Caco-2 (cell line): ENCODE data around the gene HRH4. TPM values are rescaled to one million over a fixed set of nuclear protein-coding genes. Genes with fewer than 3 reads are reported as not detected.

Source experiments
- BruUV-seq: library from RNA; stranded (reverse); fragments of 400-500 nt; replicated peaks from 2 replicates; lab custom pipeline; 2021; lab: Mats Ljungman, UMichigan
- CTCF ChIA-PET: fragments of 300-600 bp; sonication (Branson Sonifier 250); formaldehyde crosslinking; loops from one replicate; lab custom pipeline; 2022; ENCODE audit warnings: antibody characterized with exemption; lab: Charles Lee
- POLR2A ChIA-PET: fragments of 300-600 bp; sonication (Branson Sonifier 250); formaldehyde crosslinking; loops from one replicate; lab custom pipeline; 2022; ENCODE audit warnings: antibody characterized with exemption; lab: Charles Lee
- DNase-seq, 2 experiments: peaks; one replicate each; pipeline versions ENCODE4 v3.0.0 to v3.0.0-alpha.2; 2020 to 2022
- H3K27me3 ChIP-seq: replicated peaks from 2 replicates; pipeline ENCODE4 v1.6.0; 2011; ENCODE audit warnings: low read length; ENCODE audit not compliant: control insufficient read depth, insufficient read depth
- H3K36me3 ChIP-seq: 2 replicates; pipeline ENCODE4 v1.5.1; 2011; ENCODE audit warnings: low read length; ENCODE audit not compliant: control insufficient read depth, insufficient read depth
- H3K4me1 ChIP-seq: fragments of 250-450 bp; sonication (Bioruptor Pico); 2 replicates; pipeline ENCODE4 v1.5.1; 2020; ENCODE audit warnings: mild to moderate bottlenecking
- H3K4me3 ChIP-seq: 2 replicates; pipeline ENCODE4 v1.5.1; 2011; ENCODE audit warnings: low read depth, mild to moderate bottlenecking, control low read depth, low read length
- H3K9me3 ChIP-seq: fragments of 250-450 bp; sonication (Bioruptor Pico); 2 replicates; pipeline ENCODE4 v1.5.1; 2020; ENCODE audit warnings: mild to moderate bottlenecking, moderate library complexity
- H3K27ac Mint-ChIP-seq: one replicate; pipeline ENCODE4 v1.8.0; 2022; ENCODE audit warnings: mixed read lengths; ENCODE audit not compliant: unreplicated experiment
- H3K27me3 Mint-ChIP-seq: one replicate; pipeline ENCODE4 v1.8.0; 2022; ENCODE audit warnings: mixed read lengths; ENCODE audit not compliant: insufficient read depth, unreplicated experiment
- H3K36me3 Mint-ChIP-seq: one replicate; pipeline ENCODE4 v1.8.0; 2022; ENCODE audit warnings: mild to moderate bottlenecking, mixed read lengths; ENCODE audit not compliant: insufficient read depth, unreplicated experiment
- H3K4me1 Mint-ChIP-seq: one replicate; pipeline ENCODE4 v1.8.0; 2022; ENCODE audit warnings: low read depth, mixed read lengths; ENCODE audit not compliant: unreplicated experiment
- H3K4me3 Mint-ChIP-seq: one replicate; pipeline ENCODE4 v1.8.0; 2022; ENCODE audit warnings: mild to moderate bottlenecking, moderate library complexity, mixed read lengths; ENCODE audit not compliant: unreplicated experiment
- H3K9me3 Mint-ChIP-seq: one replicate; pipeline ENCODE4 v1.8.0; 2022; ENCODE audit warnings: mixed read lengths; ENCODE audit not compliant: unreplicated experiment
- intact Hi-C: fragments of 100-400 bp; cut with micrococcal nuclease; formaldehyde crosslinking; loops from one replicate; pipeline ENCODE4 v1.10.0; 2022; ENCODE audit not compliant: unreplicated experiment
- total RNA-seq: library from RNA; stranded (reverse); gene quantifications from 2 replicates; pipeline ENCODE4 v1.2.3, GENCODE V29; 2022
- TF ChIP-seq, protein P1 (sequence below), 2 experiments: fragments of 200-600 bp in 1 of 2; IDR thresholded peaks; 1 replicate in 1 of 2; 2 replicates in 1 of 2; pipeline versions ENCODE4 v1.5.1 to v1.8.0; 2011 to 2022; ENCODE audit warnings: antibody characterized with exemption in 1 of 2, control low read depth in 1 of 2, inconsistent platforms in 1 of 2, low read depth in 1 of 2, low read length in 1 of 2, mild to moderate bottlenecking in 1 of 2, moderate library complexity in 1 of 2; ENCODE audit not compliant: insufficient read depth in 1 of 2, severe bottlenecking in 1 of 2, unreplicated experiment in 1 of 2

HRH4 gene
- total RNA-seq, 1 experiment from 2014 or later = not detected

DNA sequence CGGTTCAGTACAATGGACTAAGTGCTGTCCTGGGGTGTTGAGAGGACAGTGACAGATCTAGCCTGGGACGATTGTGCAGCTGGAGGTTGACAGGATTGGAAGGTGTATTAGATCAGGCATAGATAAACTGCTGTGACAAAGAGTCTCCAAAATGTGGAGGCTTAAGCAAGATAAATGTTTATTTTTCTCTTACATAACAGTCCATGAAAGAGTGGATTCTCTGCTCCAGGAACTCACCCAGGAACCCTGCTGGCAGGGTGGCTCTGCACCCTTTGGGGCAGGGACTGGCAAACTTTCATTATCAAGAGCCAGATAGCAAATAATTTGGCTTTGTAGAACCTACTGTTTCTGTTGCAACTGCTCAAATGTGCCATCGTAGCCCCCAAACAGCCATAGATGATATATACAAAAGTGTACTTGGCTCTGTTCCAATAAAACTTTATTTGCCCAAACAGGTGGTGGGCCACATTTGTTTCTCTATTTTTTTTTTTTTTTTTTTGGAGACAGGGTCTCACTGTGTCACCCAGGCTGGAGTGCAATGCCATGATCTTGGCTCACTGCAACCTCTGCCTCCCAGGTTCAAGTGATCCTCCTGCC, 9.7 kb downstream of the HRH4 start:
- CTCF ChIA-PET = no interaction called here

DNA sequence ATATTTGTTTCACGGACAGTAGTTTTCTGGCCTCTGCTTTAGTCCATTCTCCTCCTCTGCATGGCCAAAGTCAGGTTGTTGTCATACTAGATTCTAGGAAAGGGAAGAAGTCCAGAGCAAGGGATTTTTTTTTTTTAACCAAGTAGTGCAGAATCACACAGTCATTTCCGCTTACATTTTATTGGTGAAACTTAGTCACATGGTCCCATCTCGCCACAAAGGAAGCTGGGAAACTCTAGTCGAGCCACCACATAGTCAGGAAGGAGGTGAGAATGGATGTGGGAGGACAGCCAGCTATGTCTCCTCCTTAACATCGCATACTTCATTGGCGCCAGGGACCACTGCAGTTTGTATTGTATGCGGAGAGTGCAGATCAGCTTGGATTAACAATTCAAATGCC, 10.4 kb downstream of the HRH4 start:
- H3K4me1 Mint-ChIP-seq = no peaks in the 10 kb centered on the region
- H3K27me3 ChIP-seq = no peaks in the 10 kb centered on the region
- H3K4me3 Mint-ChIP-seq = no peak overlapping the region
- TF ChIP-seq, protein P1, sequence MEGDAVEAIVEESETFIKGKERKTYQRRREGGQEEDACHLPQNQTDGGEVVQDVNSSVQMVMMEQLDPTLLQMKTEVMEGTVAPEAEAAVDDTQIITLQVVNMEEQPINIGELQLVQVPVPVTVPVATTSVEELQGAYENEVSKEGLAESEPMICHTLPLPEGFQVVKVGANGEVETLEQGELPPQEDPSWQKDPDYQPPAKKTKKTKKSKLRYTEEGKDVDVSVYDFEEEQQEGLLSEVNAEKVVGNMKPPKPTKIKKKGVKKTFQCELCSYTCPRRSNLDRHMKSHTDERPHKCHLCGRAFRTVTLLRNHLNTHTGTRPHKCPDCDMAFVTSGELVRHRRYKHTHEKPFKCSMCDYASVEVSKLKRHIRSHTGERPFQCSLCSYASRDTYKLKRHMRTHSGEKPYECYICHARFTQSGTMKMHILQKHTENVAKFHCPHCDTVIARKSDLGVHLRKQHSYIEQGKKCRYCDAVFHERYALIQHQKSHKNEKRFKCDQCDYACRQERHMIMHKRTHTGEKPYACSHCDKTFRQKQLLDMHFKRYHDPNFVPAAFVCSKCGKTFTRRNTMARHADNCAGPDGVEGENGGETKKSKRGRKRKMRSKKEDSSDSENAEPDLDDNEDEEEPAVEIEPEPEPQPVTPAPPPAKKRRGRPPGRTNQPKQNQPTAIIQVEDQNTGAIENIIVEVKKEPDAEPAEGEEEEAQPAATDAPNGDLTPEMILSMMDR (IDR thresholded peaks at IDR 0.05; ENCODE audit: insufficient read depth in 1 of 2, low read depth in 1 of 2, low read length in 1 of 2, severe bottlenecking in 1 of 2, unreplicated experiment in 1 of 2) = no peak
- no peaks in the 10 kb centered on the region for H3K27me3 Mint-ChIP-seq
- H3K4me1 ChIP-seq = no peaks in the 10 kb centered on the region
- H3K9me3 Mint-ChIP-seq = no peaks in the 10 kb centered on the region
- no peak overlapping the region for H3K4me3 ChIP-seq
- no peak overlapping the region for H3K27ac Mint-ChIP-seq
- ChIA-PET CTCF (no interaction called here), POLR2A (no interaction called here)
- H3K36me3 ChIP-seq = no peaks in the 10 kb centered on the region
- no peaks in the 10 kb centered on the region for H3K36me3 Mint-ChIP-seq
- intact Hi-C loops = no loop called here
- DNase-seq = no peak
- no TSS peak for BruUV-seq
- no peaks in the 10 kb centered on the region for H3K9me3 ChIP-seq

More for the DNA sequence above, 9.7 kb downstream of the HRH4 start:
- Histone ChIP-seq H3K4me1 (no peaks in the 10 kb centered on the region), H3K27me3 (no peaks in the 10 kb centered on the region), H3K36me3 (no peaks in the 10 kb centered on the region), H3K4me3 (no peak overlapping the region), H3K9me3 (no peaks in the 10 kb centered on the region)
- H3K36me3 Mint-ChIP-seq = no peaks in the 10 kb centered on the region
- no peaks in the 10 kb centered on the region for H3K9me3 Mint-ChIP-seq
- H3K27me3 Mint-ChIP-seq = no peaks in the 10 kb centered on the region
- no peaks in the 10 kb centered on the region for H3K4me1 Mint-ChIP-seq
- intact Hi-C loops = no loop called here
- POLR2A ChIA-PET = no interaction called here
- no peak for DNase-seq
- TF ChIP-seq, protein P1 (IDR thresholded peaks at IDR 0.05; ENCODE audit: insufficient read depth in 1 of 2, low read depth in 1 of 2, low read length in 1 of 2, severe bottlenecking in 1 of 2, unreplicated experiment in 1 of 2) = no peak
- BruUV-seq = no TSS peak
- no peak overlapping the region for H3K4me3 Mint-ChIP-seq
- no peak overlapping the region for H3K27ac Mint-ChIP-seq

DNA sequence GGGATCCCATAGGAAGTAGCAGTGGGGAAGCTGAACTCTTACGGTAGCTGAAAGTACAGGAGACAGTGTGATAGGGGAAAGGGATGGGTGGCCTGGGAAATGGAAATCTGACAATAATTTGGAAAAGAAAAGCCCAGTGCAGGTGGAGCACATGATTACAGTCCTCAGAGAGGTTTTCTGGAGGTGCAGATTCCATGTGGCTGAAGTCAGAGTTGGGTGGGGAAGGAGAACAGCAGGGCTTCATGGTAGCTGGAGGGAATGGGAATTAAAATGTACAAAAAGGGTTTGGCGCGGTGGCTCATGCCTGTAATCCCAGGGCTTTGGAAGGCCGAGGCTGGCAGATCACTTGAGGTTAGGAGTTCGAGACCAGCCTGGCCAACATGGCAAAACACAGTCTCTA, 12.2 kb downstream of the HRH4 start:
- H3K36me3 Mint-ChIP-seq = no peaks in the 10 kb centered on the region
- POLR2A ChIA-PET = no interaction called here
- no peak for DNase-seq
- Histone ChIP-seq H3K4me1 (no peaks in the 10 kb centered on the region), H3K36me3 (no peaks in the 10 kb centered on the region), H3K4me3 (no peak overlapping the region), H3K27me3 (no peaks in the 10 kb centered on the region), H3K9me3 (no peaks in the 10 kb centered on the region)
- TF ChIP-seq, protein P1 (IDR thresholded peaks at IDR 0.05; ENCODE audit: insufficient read depth in 1 of 2, low read depth in 1 of 2, low read length in 1 of 2, severe bottlenecking in 1 of 2, unreplicated experiment in 1 of 2) = no peak
- H3K9me3 Mint-ChIP-seq = no peaks in the 10 kb centered on the region
- no peaks in the 10 kb centered on the region for H3K27me3 Mint-ChIP-seq
- H3K4me3 Mint-ChIP-seq = no peak overlapping the region
- intact Hi-C loops = no loop called here
- no peaks in the 10 kb centered on the region for H3K4me1 Mint-ChIP-seq
- CTCF ChIA-PET = no interaction called here
- no peak overlapping the region for H3K27ac Mint-ChIP-seq
- no TSS peak for BruUV-seq
